ENCODE measurements around the gene PDLIM4.

PDLIM4 gene

GRCh38 chr5:132223861-132224260, 33.6 kb upstream of the PDLIM4 start:
- Histone ChIP-seq H3K27me3 (ENCODE audit: insufficient read depth, poor library complexity, severe bottlenecking) (no peaks in the 10 kb centered on the region), H3K4me3 (replicated peaks; ENCODE audit: insufficient read depth, low read length) (no peak overlapping the region), H3K27ac (replicated peaks) (no peak overlapping the region)
- TF ChIP-seq REST (IDR thresholded peaks at IDR 0.05; ENCODE audit: insufficient replicate concordance, low read depth) (no peak), POLR2AphosphoS5 (IDR thresholded peaks at IDR 0.05; ENCODE audit: low read depth) (no peak), GABPA (IDR thresholded peaks at IDR 0.05; ENCODE audit: low read depth) (no peak), SPI1 (IDR thresholded peaks at IDR 0.05; ENCODE audit: borderline replicate concordance, low read depth) (no peak)
- TF ChIP-seq, protein P1, sequence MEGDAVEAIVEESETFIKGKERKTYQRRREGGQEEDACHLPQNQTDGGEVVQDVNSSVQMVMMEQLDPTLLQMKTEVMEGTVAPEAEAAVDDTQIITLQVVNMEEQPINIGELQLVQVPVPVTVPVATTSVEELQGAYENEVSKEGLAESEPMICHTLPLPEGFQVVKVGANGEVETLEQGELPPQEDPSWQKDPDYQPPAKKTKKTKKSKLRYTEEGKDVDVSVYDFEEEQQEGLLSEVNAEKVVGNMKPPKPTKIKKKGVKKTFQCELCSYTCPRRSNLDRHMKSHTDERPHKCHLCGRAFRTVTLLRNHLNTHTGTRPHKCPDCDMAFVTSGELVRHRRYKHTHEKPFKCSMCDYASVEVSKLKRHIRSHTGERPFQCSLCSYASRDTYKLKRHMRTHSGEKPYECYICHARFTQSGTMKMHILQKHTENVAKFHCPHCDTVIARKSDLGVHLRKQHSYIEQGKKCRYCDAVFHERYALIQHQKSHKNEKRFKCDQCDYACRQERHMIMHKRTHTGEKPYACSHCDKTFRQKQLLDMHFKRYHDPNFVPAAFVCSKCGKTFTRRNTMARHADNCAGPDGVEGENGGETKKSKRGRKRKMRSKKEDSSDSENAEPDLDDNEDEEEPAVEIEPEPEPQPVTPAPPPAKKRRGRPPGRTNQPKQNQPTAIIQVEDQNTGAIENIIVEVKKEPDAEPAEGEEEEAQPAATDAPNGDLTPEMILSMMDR (IDR thresholded peaks at IDR 0.05; ENCODE audit: insufficient read depth, low read length): no peak
- no peak for DNase-seq (ENCODE audit: low read depth in 1 of 2, low spot score in 1 of 2)

DNA sequence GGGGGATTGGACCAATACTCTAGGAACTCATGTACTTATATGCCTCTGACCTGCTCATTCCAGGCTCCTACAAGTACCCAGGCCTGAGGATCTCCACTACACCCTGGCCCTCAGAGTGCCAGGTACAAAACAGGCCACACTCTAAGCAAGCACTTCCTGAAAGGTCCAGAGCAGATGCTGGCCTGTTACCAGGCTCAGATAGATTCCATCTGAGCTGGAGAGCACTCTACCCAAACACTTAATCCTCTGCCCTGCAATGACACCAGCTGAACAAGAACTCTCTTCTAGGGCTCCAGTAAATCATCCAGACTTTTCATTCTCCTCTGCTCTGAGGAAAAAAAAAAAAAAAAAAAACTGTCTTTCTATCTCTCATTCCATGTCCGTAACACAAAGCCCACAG, 32.8 kb upstream of the PDLIM4 start:
- Histone ChIP-seq H3K27ac (replicated peaks) (no peak overlapping the region), H3K4me3 (replicated peaks; ENCODE audit: insufficient read depth, low read length) (no peak overlapping the region)
- no peak for DNase-seq (ENCODE audit: low read depth in 1 of 2, low spot score in 1 of 2)

More for the DNA sequence above, 32.8 kb upstream of the PDLIM4 start:
- no peak for TF ChIP-seq POLR2AphosphoS5 (IDR thresholded peaks at IDR 0.05; ENCODE audit: low read depth)
- TF ChIP-seq, protein P1 (IDR thresholded peaks at IDR 0.05; ENCODE audit: insufficient read depth, low read length): no peak
- no peak for TF ChIP-seq REST (IDR thresholded peaks at IDR 0.05; ENCODE audit: insufficient replicate concordance, low read depth)
- no peak for TF ChIP-seq SPI1 (IDR thresholded peaks at IDR 0.05; ENCODE audit: borderline replicate concordance, low read depth)
- no peak for TF ChIP-seq GABPA (IDR thresholded peaks at IDR 0.05; ENCODE audit: low read depth)
- no peaks in the 10 kb centered on the region for H3K27me3 ChIP-seq (ENCODE audit: insufficient read depth, poor library complexity, severe bottlenecking)
